WTC11 (cell line): ENCODE measurements around the gene SGO2. TPM values are rescaled to one million over a fixed set of nuclear protein-coding genes. Genes with fewer than 3 reads are reported as not detected.

Experiments
- ATAC-seq: fragments of 200-7000 bp; cut with Tn5 transposase; 2 replicates; pipeline ENCODE4 v1.10.0; 2021; ENCODE audit warnings: mild to moderate bottlenecking, moderate library complexity
- CTCF ChIA-PET: fragments of 300-600 bp; sonication (Branson Sonifier 250); formaldehyde crosslinking; loops from one replicate; lab custom pipeline; 2021; ENCODE audit warnings: antibody characterized with exemption; lab: Charles Lee
- POLR2A ChIA-PET: fragments of 350-600 bp; sonication (Branson Sonifier 250); formaldehyde crosslinking; loops from one replicate; lab custom pipeline; 2021; ENCODE audit warnings: antibody characterized with exemption; lab: Charles Lee
- DNase-seq: peaks from one replicate; pipeline ENCODE4 v3.0.0; 2021; ENCODE audit warnings: low spot score
- H3K27ac Mint-ChIP-seq: 2 replicates; pipeline ENCODE4 v1.8.0; 2021; ENCODE audit warnings: mixed read lengths
- H3K27me3 Mint-ChIP-seq: 2 replicates; pipeline ENCODE4 v1.8.0; 2021; ENCODE audit warnings: low read depth, mild to moderate bottlenecking, moderate library complexity, mixed read lengths
- H3K36me3 Mint-ChIP-seq: 2 replicates; pipeline ENCODE4 v1.8.0; 2021; ENCODE audit warnings: mixed read lengths
- H3K4me1 Mint-ChIP-seq: 2 replicates; pipeline ENCODE4 v1.8.0; 2022; ENCODE audit warnings: mixed read lengths
- H3K4me3 Mint-ChIP-seq: 2 replicates; pipeline ENCODE4 v1.8.0; 2021; ENCODE audit warnings: mild to moderate bottlenecking, moderate library complexity, mixed read lengths
- H3K9me3 Mint-ChIP-seq: 2 replicates; pipeline ENCODE4 v1.8.0; 2021; ENCODE audit warnings: mixed read lengths
- CREM ChIP-seq: sonication (generic); formaldehyde crosslinking; IDR thresholded peaks from 2 replicates; pipeline ENCODE4 v1.8.1; 2022; ENCODE audit warnings: mild to moderate bottlenecking, missing genetic modification reagents, moderate library complexity
- E2F1 ChIP-seq: sonication (generic); formaldehyde crosslinking; IDR thresholded peaks from 2 replicates; pipeline ENCODE4 v1.8.0; 2022; ENCODE audit warnings: mild to moderate bottlenecking, missing genetic modification reagents
- E2F5 ChIP-seq: sonication (generic); formaldehyde crosslinking; IDR thresholded peaks from 2 replicates; pipeline ENCODE4 v1.8.1; 2022; ENCODE audit warnings: mild to moderate bottlenecking, moderate library complexity, missing genetic modification reagents
- FOXP1 ChIP-seq: sonication (generic); formaldehyde crosslinking; IDR thresholded peaks from 2 replicates; pipeline ENCODE4 v1.8.0; 2022; ENCODE audit warnings: missing genetic modification reagents, mild to moderate bottlenecking, moderate library complexity, borderline replicate concordance
- FOXP4 ChIP-seq: sonication (generic); formaldehyde crosslinking; IDR thresholded peaks from 2 replicates; pipeline ENCODE4 v1.8.0; 2022; ENCODE audit warnings: mild to moderate bottlenecking, missing genetic modification reagents
- IRF2 ChIP-seq: sonication (generic); formaldehyde crosslinking; IDR thresholded peaks from 2 replicates; pipeline ENCODE4 v1.8.0; 2022; ENCODE audit warnings: low read depth, missing genetic modification reagents, borderline replicate concordance
- JUN ChIP-seq: sonication (generic); formaldehyde crosslinking; IDR thresholded peaks from 2 replicates; pipeline ENCODE4 v1.8.0; 2023; ENCODE audit warnings: mild to moderate bottlenecking, missing genetic modification reagents
- KAT7 ChIP-seq: sonication (generic); formaldehyde crosslinking; IDR thresholded peaks from 2 replicates; pipeline ENCODE4 v1.8.1; 2023; ENCODE audit warnings: missing genetic modification reagents, mild to moderate bottlenecking, borderline replicate concordance
- SP1 ChIP-seq: sonication (generic); formaldehyde crosslinking; conservative IDR thresholded peaks from 2 replicates; pipeline ENCODE4 v1.8.1; 2022; ENCODE audit warnings: missing genetic modification reagents
- USF1 ChIP-seq: sonication (generic); formaldehyde crosslinking; IDR thresholded peaks from 2 replicates; pipeline ENCODE4 v1.8.0; 2022; ENCODE audit warnings: mild to moderate bottlenecking, missing genetic modification reagents
- ZNF138 ChIP-seq: sonication (generic); formaldehyde crosslinking; conservative IDR thresholded peaks from 2 replicates; pipeline ENCODE4 v1.8.1; 2022; ENCODE audit warnings: mild to moderate bottlenecking, moderate library complexity, missing genetic modification reagents
- ZNF263 ChIP-seq: sonication (generic); formaldehyde crosslinking; IDR thresholded peaks from 2 replicates; pipeline ENCODE4 v1.8.1; 2022; ENCODE audit warnings: low read depth, mild to moderate bottlenecking, moderate library complexity, missing genetic modification reagents
- ZNF396 ChIP-seq: fragments of 250-450 bp; sonication (Bioruptor Pico); IDR thresholded peaks from 2 replicates; pipeline ENCODE4 v1.8.0; 2021; ENCODE audit warnings: mild to moderate bottlenecking, moderate library complexity, borderline replicate concordance
- total RNA-seq: library from RNA; stranded (reverse); gene quantifications from 3 replicates; pipeline ENCODE4 v1.2.3, GENCODE V29; 2021
- TF ChIP-seq, protein P1 (sequence below): fragments of 200-600 bp; IDR thresholded peaks from 2 replicates; pipeline ENCODE4 v1.8.0; 2022; ENCODE audit warnings: antibody characterized with exemption
- TF ChIP-seq, protein P2 (sequence below): fragments of 250-450 bp; sonication (Bioruptor Pico); IDR thresholded peaks from 2 replicates; pipeline ENCODE4 v2.1.2; 2022; ENCODE audit warnings: mild to moderate bottlenecking, moderate library complexity
- TF ChIP-seq, protein P3 (sequence below): sonication (generic); formaldehyde crosslinking; IDR thresholded peaks from 2 replicates; pipeline ENCODE4 v1.8.0; 2023; ENCODE audit warnings: mild to moderate bottlenecking, missing genetic modification reagents
- TF ChIP-seq, protein P4 (sequence below): sonication (generic); formaldehyde crosslinking; IDR thresholded peaks from 2 replicates; pipeline ENCODE4 v1.8.1; 2022; ENCODE audit warnings: low read depth, missing genetic modification reagents, borderline replicate concordance
- TF ChIP-seq, protein P5 (sequence below): fragments of 250-450 bp; sonication (Bioruptor Pico); IDR thresholded peaks from 2 replicates; pipeline ENCODE4 v1.8.0; 2021; ENCODE audit warnings: mild to moderate bottlenecking

SGO2 gene
- total RNA-seq, 1 experiment from 2014 or later, result 34.1 TPM

- TF ChIP-seq USF1 (CRISPR knock-in tag) (no peak), SP1 (CRISPR knock-in tag) (no peak), IRF2 (CRISPR knock-in tag) (no peak), JUN (no peak), ZNF263 (CRISPR knock-in tag) (no peak)
- TF ChIP-seq, all 79 proteins: peak for 0
These were observed 941 bp upstream of the SGO2 start (continued) for GRCh38 chr2:200525066-200525465.

DNA sequence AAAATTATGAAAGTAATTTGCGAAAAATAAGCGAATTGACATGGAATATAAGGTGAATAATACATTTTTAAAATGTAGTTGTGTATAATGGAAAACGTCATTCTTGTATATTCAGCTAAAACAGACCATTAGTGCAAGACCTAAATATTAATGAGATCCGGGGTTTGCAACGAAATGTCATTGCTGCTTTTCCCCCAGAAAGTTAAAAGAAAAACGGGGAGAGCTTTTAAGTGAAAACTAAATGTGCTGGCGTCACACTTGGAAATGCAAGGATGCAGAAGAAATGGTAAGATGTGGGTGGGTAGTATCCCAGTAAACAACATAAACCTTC, 491 bp upstream of the SGO2 start:
- Mint-ChIP-seq H3K9me3 (no peaks in the 10 kb centered on the region), H3K27me3 (peaks cover 11% of the 10 kb centered on the region), H3K36me3 (no peaks in the 10 kb centered on the region), H3K4me3 (peak overlapping the region; percentile 92), H3K4me1 (peaks cover 22% of the 10 kb centered on the region), H3K27ac (no peak overlapping the region)
- ChIA-PET POLR2A (interaction anchor here (0.6 kb wide), 1 partner anchor 596 kb away, joined by 7 read pairs; no protein-coding TSS in a partner anchor), CTCF (interaction anchor here (0.7 to 2.2 kb wide), 6 partner anchors 16 to 178 kb away, joined by 3 to 9 read pairs (median 4); partner anchors contain the start of genes AOX1 and KCTD18)
- TF ChIP-seq FOXP1 (CRISPR knock-in tag), result no peak
- no peak for TF ChIP-seq ZNF138 (CRISPR knock-in tag)
- DNase-seq (no peak), ATAC-seq (no peak)

GRCh38 chr2:200528228-200528627, 2.2 kb downstream of the SGO2 start:
- ATAC-seq (no peak), DNase-seq (no peak)
- peaks cover 9% of the 10 kb centered on the region for H3K27me3 Mint-ChIP-seq
- H3K36me3 Mint-ChIP-seq, result peaks cover 3% of the 10 kb centered on the region; the same call in 1 of the 2 replicates
- peaks cover 25% of the 10 kb centered on the region for H3K4me1 Mint-ChIP-seq
- CTCF ChIA-PET, result interaction anchor here (1.0 kb wide), 1 partner anchor 18 kb away, joined by 4 read pairs; no protein-coding TSS in a partner anchor
- POLR2A ChIA-PET, result no interaction called here
- no peak overlapping the region for H3K4me3 Mint-ChIP-seq
- no peaks in the 10 kb centered on the region for H3K9me3 Mint-ChIP-seq
- no peak overlapping the region for H3K27ac Mint-ChIP-seq
- TF ChIP-seq, protein P1, sequence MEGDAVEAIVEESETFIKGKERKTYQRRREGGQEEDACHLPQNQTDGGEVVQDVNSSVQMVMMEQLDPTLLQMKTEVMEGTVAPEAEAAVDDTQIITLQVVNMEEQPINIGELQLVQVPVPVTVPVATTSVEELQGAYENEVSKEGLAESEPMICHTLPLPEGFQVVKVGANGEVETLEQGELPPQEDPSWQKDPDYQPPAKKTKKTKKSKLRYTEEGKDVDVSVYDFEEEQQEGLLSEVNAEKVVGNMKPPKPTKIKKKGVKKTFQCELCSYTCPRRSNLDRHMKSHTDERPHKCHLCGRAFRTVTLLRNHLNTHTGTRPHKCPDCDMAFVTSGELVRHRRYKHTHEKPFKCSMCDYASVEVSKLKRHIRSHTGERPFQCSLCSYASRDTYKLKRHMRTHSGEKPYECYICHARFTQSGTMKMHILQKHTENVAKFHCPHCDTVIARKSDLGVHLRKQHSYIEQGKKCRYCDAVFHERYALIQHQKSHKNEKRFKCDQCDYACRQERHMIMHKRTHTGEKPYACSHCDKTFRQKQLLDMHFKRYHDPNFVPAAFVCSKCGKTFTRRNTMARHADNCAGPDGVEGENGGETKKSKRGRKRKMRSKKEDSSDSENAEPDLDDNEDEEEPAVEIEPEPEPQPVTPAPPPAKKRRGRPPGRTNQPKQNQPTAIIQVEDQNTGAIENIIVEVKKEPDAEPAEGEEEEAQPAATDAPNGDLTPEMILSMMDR, result no peak
- TF ChIP-seq CREM (no peak), ZNF396 (CRISPR knock-in tag) (no peak), E2F1 (CRISPR knock-in tag) (no peak), FOXP4 (CRISPR knock-in tag) (no peak), KAT7 (CRISPR knock-in tag) (no peak), ZNF263 (CRISPR knock-in tag) (no peak), E2F5 (CRISPR knock-in tag) (no peak)
- TF ChIP-seq, protein P2, sequence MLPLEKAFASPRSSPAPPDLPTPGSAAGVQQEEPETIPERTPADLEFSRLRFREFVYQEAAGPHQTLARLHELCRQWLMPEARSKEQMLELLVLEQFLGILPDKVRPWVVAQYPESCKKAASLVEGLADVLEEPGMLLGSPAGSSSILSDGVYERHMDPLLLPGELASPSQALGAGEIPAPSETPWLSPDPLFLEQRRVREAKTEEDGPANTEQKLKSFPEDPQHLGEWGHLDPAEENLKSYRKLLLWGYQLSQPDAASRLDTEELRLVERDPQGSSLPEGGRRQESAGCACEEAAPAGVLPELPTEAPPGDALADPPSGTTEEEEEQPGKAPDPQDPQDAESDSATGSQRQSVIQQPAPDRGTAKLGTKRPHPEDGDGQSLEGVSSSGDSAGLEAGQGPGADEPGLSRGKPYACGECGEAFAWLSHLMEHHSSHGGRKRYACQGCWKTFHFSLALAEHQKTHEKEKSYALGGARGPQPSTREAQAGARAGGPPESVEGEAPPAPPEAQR (CRISPR knock-in tag), result no peak
- TF ChIP-seq, protein P3, sequence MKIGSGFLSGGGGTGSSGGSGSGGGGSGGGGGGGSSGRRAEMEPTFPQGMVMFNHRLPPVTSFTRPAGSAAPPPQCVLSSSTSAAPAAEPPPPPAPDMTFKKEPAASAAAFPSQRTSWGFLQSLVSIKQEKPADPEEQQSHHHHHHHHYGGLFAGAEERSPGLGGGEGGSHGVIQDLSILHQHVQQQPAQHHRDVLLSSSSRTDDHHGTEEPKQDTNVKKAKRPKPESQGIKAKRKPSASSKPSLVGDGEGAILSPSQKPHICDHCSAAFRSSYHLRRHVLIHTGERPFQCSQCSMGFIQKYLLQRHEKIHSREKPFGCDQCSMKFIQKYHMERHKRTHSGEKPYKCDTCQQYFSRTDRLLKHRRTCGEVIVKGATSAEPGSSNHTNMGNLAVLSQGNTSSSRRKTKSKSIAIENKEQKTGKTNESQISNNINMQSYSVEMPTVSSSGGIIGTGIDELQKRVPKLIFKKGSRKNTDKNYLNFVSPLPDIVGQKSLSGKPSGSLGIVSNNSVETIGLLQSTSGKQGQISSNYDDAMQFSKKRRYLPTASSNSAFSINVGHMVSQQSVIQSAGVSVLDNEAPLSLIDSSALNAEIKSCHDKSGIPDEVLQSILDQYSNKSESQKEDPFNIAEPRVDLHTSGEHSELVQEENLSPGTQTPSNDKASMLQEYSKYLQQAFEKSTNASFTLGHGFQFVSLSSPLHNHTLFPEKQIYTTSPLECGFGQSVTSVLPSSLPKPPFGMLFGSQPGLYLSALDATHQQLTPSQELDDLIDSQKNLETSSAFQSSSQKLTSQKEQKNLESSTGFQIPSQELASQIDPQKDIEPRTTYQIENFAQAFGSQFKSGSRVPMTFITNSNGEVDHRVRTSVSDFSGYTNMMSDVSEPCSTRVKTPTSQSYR (CRISPR knock-in tag), result no peak
- TF ChIP-seq, protein P4, sequence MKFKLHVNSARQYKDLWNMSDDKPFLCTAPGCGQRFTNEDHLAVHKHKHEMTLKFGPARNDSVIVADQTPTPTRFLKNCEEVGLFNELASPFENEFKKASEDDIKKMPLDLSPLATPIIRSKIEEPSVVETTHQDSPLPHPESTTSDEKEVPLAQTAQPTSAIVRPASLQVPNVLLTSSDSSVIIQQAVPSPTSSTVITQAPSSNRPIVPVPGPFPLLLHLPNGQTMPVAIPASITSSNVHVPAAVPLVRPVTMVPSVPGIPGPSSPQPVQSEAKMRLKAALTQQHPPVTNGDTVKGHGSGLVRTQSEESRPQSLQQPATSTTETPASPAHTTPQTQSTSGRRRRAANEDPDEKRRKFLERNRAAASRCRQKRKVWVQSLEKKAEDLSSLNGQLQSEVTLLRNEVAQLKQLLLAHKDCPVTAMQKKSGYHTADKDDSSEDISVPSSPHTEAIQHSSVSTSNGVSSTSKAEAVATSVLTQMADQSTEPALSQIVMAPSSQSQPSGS (CRISPR knock-in tag), result no peak
- TF ChIP-seq, protein P5, sequence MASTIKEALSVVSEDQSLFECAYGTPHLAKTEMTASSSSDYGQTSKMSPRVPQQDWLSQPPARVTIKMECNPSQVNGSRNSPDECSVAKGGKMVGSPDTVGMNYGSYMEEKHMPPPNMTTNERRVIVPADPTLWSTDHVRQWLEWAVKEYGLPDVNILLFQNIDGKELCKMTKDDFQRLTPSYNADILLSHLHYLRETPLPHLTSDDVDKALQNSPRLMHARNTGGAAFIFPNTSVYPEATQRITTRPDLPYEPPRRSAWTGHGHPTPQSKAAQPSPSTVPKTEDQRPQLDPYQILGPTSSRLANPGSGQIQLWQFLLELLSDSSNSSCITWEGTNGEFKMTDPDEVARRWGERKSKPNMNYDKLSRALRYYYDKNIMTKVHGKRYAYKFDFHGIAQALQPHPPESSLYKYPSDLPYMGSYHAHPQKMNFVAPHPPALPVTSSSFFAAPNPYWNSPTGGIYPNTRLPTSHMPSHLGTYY (CRISPR knock-in tag), result no peak
